DMS79 (cell line): ENCODE data around the gene AVP.

Experiments
- DNase-seq: peaks from one replicate; lab custom pipeline; 2025; lab: John Stamatoyannopoulos, UW

AVP gene

GRCh38 chr20:3047486-3048419 is 36.8 kb downstream of the AVP start:
- no peak for DNase-seq

- DNase-seq = peak; percentile 92
These were observed 37.7 kb downstream of the AVP start for GRCh38 chr20:3046677-3047462.

GRCh38 chr20:3045816-3046676 is 38.5 kb downstream of the AVP start, which contains the start of gene MRPS26:
Gene MRPS26 (plus strand): TSS chr20:3046052. CDS start chr20:3046069, 17 bp downstream.
- peak; percentile 66 for DNase-seq

- DNase-seq = peak; percentile 66
These were observed 39.3 kb downstream of the AVP start for GRCh38 chr20:3045042-3045815.

GRCh38 chr20:3044336-3044965 is 40.1 kb downstream of the AVP start:
- DNase-seq = no peak

GRCh38 chr20:3043322-3043721 is 41.2 kb downstream of the AVP start, which contains the start of gene GNRH2:
Gene GNRH2 (plus strand): TSS chr20:3043622. CDS start chr20:3044415, 793 bp downstream.
- DNase-seq = no peak

GRCh38 chr20:3042625-3043024 is 41.9 kb downstream of the AVP start:
- no peak for DNase-seq

- DNase-seq = no peak
These were observed 42.6 kb downstream of the AVP start for GRCh38 chr20:3041854-3042409.

GRCh38 chr20:3040086-3040485 is 44.4 kb downstream of the AVP start:
- no peak for DNase-seq

GRCh38 chr20:3039426-3039825 is 45.1 kb downstream of the AVP start:
- DNase-seq = no peak

- no peak for DNase-seq
These were observed 46.1 kb downstream of the AVP start for GRCh38 chr20:3038454-3038853.

GRCh38 chr20:3037654-3038053 is 46.9 kb downstream of the AVP start:
- no peak for DNase-seq

GRCh38 chr20:3032624-3033023 is 51.9 kb downstream of the AVP start:
- no peak for DNase-seq
